GM21528 (cell line): Measurements from ENCODE around the gene FZD7.

Experiments used
- ATAC-seq: cut with Tn5 transposase; IDR thresholded peaks from one replicate; pipeline ENCODE4 v1.9.1; 2021; ENCODE audit warnings: mild to moderate bottlenecking, moderate library complexity; ENCODE audit not compliant: unreplicated experiment, low FRiP score

Gene FZD7

GRCh38 chr2:202064171-202064880, 30.7 kb downstream of the FZD7 start:
- no peak for ATAC-seq

- no peak for ATAC-seq
Observed at GRCh38 chr2:202064881-202065230, 31.2 kb downstream of the FZD7 start.

- no peak for ATAC-seq
Observed at GRCh38 chr2:202065876-202066275, 32.2 kb downstream of the FZD7 start.

GRCh38 chr2:202066875-202067274, 33.2 kb downstream of the FZD7 start:
- ATAC-seq: no peak

GRCh38 chr2:202067589-202067988, 33.9 kb downstream of the FZD7 start:
- no peak for ATAC-seq

- ATAC-seq: no peak
Observed at GRCh38 chr2:202069170-202070067, 35.8 kb downstream of the FZD7 start.

GRCh38 chr2:202071107-202071506, 37.5 kb downstream of the FZD7 start:
- no peak for ATAC-seq

- ATAC-seq: no peak
Observed at GRCh38 chr2:202072226-202072625, 38.6 kb downstream of the FZD7 start.

- no peak for ATAC-seq
Observed at GRCh38 chr2:202072737-202073401, 39.2 kb downstream of the FZD7 start, which contains the start of gene KIAA2012. TSS of gene KIAA2012 (plus strand) at chr2:202073255. CDS start at chr2:202073628, 373 bp downstream.

- ATAC-seq: no peak
Observed at GRCh38 chr2:202074324-202074723, 40.7 kb downstream of the FZD7 start.

GRCh38 chr2:202079310-202079709, 45.7 kb downstream of the FZD7 start:
- no peak for ATAC-seq

GRCh38 chr2:202084265-202084664, 50.6 kb downstream of the FZD7 start:
- no peak for ATAC-seq
